Activated B cell treated with CpG ODN at 0.5 μM for 24 hours (primary cell): ENCODE measurements around the gene PDS5B. TPM values are rescaled to one million over a fixed set of nuclear protein-coding genes. Genes with fewer than 3 reads are reported as not detected.

ENCODE experiments used
- ATAC-seq: fragments of 200-7000 bp; cut with Tn5 transposase; one replicate; pipeline ENCODE4 v1.10.0; 2021; ENCODE audit warnings: low read depth, mild to moderate bottlenecking, moderate library complexity
- CTCF ChIA-PET: fragments of 350-600 bp; sonication (Branson Sonifier 250); formaldehyde crosslinking; loops from one replicate; lab custom pipeline; 2021; ENCODE audit warnings: antibody characterized with exemption; lab: Charles Lee
- POLR2A ChIA-PET: fragments of 350-600 bp; sonication (Branson Sonifier 250); formaldehyde crosslinking; loops from one replicate; lab custom pipeline; 2021; ENCODE audit warnings: antibody characterized with exemption; lab: Charles Lee
- DNase-seq: peaks from one replicate; pipeline ENCODE4 v3.0.0; 2022
- H3K27ac Mint-ChIP-seq: one replicate; pipeline ENCODE4 v1.8.0; 2020; ENCODE audit warnings: mixed read lengths
- H3K27me3 Mint-ChIP-seq: one replicate; pipeline ENCODE4 v1.8.0; 2021; ENCODE audit warnings: mixed read lengths
- H3K36me3 Mint-ChIP-seq: one replicate; pipeline ENCODE4 v1.8.0; 2021; ENCODE audit warnings: low read depth, mixed read lengths
- H3K4me1 Mint-ChIP-seq: one replicate; pipeline ENCODE4 v1.8.0; 2021; ENCODE audit warnings: mixed read lengths
- H3K4me3 Mint-ChIP-seq: one replicate; pipeline ENCODE4 v1.8.0; 2020; ENCODE audit warnings: mild to moderate bottlenecking, mixed read lengths
- H3K9me3 Mint-ChIP-seq: one replicate; pipeline ENCODE4 v1.8.0; 2020; ENCODE audit warnings: mixed read lengths
- intact Hi-C: fragments of 100-400 bp; cut with micrococcal nuclease; formaldehyde crosslinking; loops from one replicate; pipeline ENCODE4 v1.15.1; 2024
- total RNA-seq: library from RNA; stranded (reverse); gene quantifications from 2 replicates; pipeline ENCODE4 v1.2.3, GENCODE V29; 2022
- TF ChIP-seq, protein P1 (sequence below): fragments of 200-600 bp; IDR thresholded peaks from one replicate; pipeline ENCODE4 v1.8.0; 2022; ENCODE audit warnings: antibody characterized with exemption, mild to moderate bottlenecking

The PDS5B gene
- total RNA-seq, 1 donor from 2014 or later = 47.2 TPM

DNA sequence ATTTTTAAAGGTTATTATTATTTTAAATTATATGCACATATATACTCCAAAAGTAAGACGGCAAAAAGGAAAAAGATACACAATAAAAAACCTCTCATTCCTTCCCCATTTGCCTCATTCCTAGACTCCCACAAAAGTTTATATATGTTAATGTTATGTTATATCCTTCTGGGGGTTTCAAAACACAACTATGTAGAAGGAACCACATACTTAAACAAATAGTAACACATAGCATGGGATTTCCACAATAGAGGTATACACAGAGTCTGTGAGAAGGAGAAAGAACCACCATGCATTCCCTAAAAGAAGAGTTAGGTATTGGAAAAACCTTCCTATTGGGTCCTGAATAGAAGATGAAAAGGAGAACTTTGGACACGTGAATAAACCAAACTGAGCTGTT, 9.1 kb downstream of the PDS5B start:
- H3K27me3 Mint-ChIP-seq = no peaks in the 10 kb centered on the region
- POLR2A ChIA-PET = no interaction called here
- H3K36me3 Mint-ChIP-seq = peaks cover 5% of the 10 kb centered on the region
- no peak for ATAC-seq
- no peak overlapping the region for H3K27ac Mint-ChIP-seq
- CTCF ChIA-PET = interaction anchor here (0.7 kb wide), 1 partner anchor 10 kb away, joined by 3 read pairs; the partner anchor contains the start of gene PDS5B
- peaks cover 42% of the 10 kb centered on the region for H3K4me1 Mint-ChIP-seq
- intact Hi-C loops = loop anchor here (1.0 to 2.0 kb wide), 2 partner anchors 8 to 15 kb away; no protein-coding TSS in a partner anchor
- TF ChIP-seq, protein P1, sequence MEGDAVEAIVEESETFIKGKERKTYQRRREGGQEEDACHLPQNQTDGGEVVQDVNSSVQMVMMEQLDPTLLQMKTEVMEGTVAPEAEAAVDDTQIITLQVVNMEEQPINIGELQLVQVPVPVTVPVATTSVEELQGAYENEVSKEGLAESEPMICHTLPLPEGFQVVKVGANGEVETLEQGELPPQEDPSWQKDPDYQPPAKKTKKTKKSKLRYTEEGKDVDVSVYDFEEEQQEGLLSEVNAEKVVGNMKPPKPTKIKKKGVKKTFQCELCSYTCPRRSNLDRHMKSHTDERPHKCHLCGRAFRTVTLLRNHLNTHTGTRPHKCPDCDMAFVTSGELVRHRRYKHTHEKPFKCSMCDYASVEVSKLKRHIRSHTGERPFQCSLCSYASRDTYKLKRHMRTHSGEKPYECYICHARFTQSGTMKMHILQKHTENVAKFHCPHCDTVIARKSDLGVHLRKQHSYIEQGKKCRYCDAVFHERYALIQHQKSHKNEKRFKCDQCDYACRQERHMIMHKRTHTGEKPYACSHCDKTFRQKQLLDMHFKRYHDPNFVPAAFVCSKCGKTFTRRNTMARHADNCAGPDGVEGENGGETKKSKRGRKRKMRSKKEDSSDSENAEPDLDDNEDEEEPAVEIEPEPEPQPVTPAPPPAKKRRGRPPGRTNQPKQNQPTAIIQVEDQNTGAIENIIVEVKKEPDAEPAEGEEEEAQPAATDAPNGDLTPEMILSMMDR = no peak
- H3K4me3 Mint-ChIP-seq = no peak overlapping the region
- no peak for DNase-seq
- peaks cover 2% of the 10 kb centered on the region for H3K9me3 Mint-ChIP-seq

DNA sequence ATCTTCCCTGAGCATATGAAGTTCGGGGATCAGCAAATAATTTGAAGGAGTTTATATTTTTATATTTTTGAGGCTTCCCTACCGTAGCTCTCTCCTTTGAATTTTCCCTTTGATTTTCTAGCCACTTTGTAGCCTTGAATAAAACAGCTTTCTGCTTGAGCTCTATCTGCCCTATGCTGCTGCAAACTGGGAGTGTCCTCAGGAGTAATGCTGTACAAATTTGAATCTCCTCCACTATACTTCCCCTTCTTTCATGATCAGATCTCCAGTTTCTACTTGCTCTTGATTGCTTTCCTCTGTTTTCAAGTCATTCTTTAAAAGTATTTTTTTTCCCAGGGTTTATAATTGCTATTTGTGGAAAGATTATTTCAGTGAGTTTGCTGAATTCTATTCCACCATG, 14.6 kb downstream of the PDS5B start:
- ChIA-PET CTCF (interaction anchor here (0.9 to 1.8 kb wide), 3 partner anchors 13 to 50 kb away, joined by 4 to 6 read pairs (median 4); partner anchors contain the start of gene PDS5B), POLR2A (interaction anchor here (1.3 kb wide), 1 partner anchor 13 kb away, joined by 4 read pairs; no protein-coding TSS in a partner anchor)
- peaks cover 58% of the 10 kb centered on the region for H3K4me1 Mint-ChIP-seq
- DNase-seq = no peak
- H3K4me3 Mint-ChIP-seq = no peak overlapping the region
- H3K27me3 Mint-ChIP-seq = no peaks in the 10 kb centered on the region
- peaks cover 14% of the 10 kb centered on the region for H3K36me3 Mint-ChIP-seq
- H3K9me3 Mint-ChIP-seq = peaks cover 11% of the 10 kb centered on the region
- TF ChIP-seq, protein P1 = no peak
- no peak for ATAC-seq
- H3K27ac Mint-ChIP-seq = no peak overlapping the region
- intact Hi-C loops = loop anchor here (2.0 kb wide), 1 partner anchor 18 kb away; no protein-coding TSS in a partner anchor

DNA sequence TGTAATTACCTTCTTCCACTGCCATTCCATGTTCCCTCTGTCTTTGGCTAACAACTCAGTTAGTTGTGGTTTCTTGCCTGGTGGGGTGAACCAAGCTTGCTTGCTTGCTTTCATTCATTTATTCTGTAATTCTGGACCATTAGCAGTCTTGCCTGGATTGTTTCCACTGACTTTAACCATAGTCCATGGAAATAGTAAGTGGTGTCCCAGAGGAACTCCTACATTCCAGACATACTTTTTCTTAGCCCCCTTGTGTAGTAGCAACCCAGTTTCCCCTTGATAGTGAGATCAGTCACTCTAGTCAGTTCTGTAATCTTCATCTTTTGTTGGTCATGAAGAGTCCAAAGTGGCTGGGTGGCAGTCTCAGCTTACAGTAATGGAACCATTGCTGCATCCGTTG, 23.2 kb downstream of the PDS5B start:
- TF ChIP-seq, protein P1 = no peak
- no peak for ATAC-seq
- H3K36me3 Mint-ChIP-seq = peaks cover 17% of the 10 kb centered on the region
- ChIA-PET POLR2A (no interaction called here), CTCF (no interaction called here)
- H3K4me1 Mint-ChIP-seq = peaks cover 52% of the 10 kb centered on the region
- H3K27me3 Mint-ChIP-seq = no peaks in the 10 kb centered on the region
- no peak overlapping the region for H3K27ac Mint-ChIP-seq
- H3K4me3 Mint-ChIP-seq = no peak overlapping the region
- DNase-seq = no peak
- intact Hi-C loops = no loop called here
- H3K9me3 Mint-ChIP-seq = peaks cover 20% of the 10 kb centered on the region

DNA sequence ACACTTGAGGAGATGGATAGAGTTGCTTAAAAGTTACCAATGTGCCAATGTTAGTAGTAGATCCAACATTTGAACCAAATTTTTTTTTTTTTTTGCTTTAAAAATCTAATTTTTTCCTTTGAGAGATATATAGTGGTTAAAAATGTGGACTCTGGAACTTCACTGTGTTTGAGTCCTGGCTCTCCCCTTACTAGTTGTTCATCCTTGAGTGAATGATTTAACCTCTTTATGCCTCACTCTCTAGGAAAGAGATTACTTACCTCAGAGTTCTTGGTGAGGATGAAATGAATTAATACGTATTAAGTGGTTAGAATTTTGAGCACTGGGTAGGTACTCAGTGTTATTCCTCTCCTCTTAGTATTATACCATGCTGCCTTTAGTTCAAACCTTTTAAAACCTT, 24.3 kb downstream of the PDS5B start:
- H3K27ac Mint-ChIP-seq = no peak overlapping the region
- TF ChIP-seq, protein P1 = no peak
- H3K27me3 Mint-ChIP-seq = no peaks in the 10 kb centered on the region
- peaks cover 48% of the 10 kb centered on the region for H3K4me1 Mint-ChIP-seq
- DNase-seq (no peak), ATAC-seq (no peak)
- H3K4me3 Mint-ChIP-seq = no peak overlapping the region
- CTCF ChIA-PET = no interaction called here
- intact Hi-C loops = loop anchor here (2.0 kb wide), 2 partner anchors 14 to 16 kb away; no protein-coding TSS in a partner anchor
- POLR2A ChIA-PET = no interaction called here
- H3K36me3 Mint-ChIP-seq = peaks cover 12% of the 10 kb centered on the region
- H3K9me3 Mint-ChIP-seq = peaks cover 12% of the 10 kb centered on the region

DNA sequence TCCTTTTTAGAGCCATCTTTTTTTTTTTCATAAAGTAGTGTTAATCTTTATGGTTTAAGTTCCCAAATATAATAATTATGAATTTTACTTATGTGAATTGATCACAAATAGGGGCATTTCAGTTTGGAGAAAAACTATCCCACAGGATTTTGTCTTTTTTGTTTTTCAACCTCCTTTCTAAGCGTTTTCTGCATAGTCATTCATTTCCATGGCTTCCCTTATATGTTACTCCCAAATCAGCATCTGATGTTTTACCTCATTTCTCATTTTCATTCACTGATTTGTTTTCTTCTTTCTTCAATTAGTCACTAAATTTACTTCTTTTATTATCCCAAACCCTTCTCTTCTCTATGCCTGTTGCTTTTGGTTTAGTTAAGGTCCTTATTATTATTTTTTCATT, 24.7 kb downstream of the PDS5B start:
- ATAC-seq = no peak
- ChIA-PET POLR2A (no interaction called here), CTCF (no interaction called here)
- no peak overlapping the region for H3K27ac Mint-ChIP-seq
- H3K27me3 Mint-ChIP-seq = no peaks in the 10 kb centered on the region
- intact Hi-C loops = loop anchor here (2.0 kb wide), 2 partner anchors 14 to 16 kb away; no protein-coding TSS in a partner anchor
- TF ChIP-seq, protein P1 = no peak
- H3K4me1 Mint-ChIP-seq = peaks cover 49% of the 10 kb centered on the region
- peaks cover 10% of the 10 kb centered on the region for H3K9me3 Mint-ChIP-seq
- no peak overlapping the region for H3K4me3 Mint-ChIP-seq
- peaks cover 12% of the 10 kb centered on the region for H3K36me3 Mint-ChIP-seq
- no peak for DNase-seq
